ENCODE data around the gene SLC25A46.
A peak's percentile ranks its signal among the peaks of the same experiment; 100 is the strongest.
"Not testable (repeated sequence)": the region's sequence is repeated elsewhere in the genome, so short reads cannot be mapped to it uniquely, and the experiment has no call there.

The SLC25A46 gene

DNA sequence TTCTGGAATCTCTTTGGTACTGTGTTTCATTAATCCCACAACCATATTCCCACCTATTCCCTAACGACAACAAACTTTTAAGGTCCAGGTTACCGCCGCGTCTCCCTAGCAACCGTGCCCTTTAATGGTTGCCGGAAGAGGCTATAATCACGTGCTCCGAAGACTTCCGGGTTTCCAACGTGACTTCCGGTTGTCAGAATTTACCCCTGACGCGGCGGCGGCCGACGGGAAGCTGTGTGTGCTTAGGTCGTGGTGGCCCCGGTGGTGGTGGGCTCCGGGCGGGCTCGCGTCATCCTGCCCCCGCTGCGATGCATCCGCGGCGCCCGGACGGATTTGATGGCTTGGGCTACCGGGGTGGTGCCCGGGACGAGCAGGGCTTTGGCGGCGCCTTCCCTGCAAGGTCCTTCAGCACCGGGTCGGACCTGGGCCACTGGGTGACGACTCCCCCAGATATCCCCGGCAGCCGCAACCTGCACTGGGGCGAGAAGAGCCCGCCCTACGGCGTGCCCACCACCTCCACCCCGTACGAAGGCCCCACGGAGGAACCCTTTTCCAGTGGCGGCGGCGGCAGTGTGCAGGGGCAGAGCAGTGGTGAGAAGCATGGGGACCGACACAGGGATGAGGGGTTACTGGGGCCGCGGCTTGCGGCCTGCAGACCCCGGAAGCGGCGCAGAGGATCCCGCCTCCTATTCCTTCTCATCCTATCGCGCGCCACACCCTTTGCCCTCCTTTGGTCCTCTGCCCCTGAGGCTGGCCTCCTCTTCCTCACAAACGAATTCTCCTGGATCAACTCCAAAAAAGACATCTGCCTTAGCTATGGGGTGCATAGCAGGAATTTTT is at the start of gene SLC25A46:
Gene SLC25A46, plus strand, starts transcription at position 196 of the 840 bp plus-strand sequence. Its CDS starts 113 bp downstream, at position 309.
- TF ChIP-seq CTCF (IDR thresholded peaks at IDR 0.05; ENCODE audit: insufficient read depth, low read depth, low read length, missing control alignments) = no peak
- DNase-seq (ENCODE audit: low read depth) = peak; percentile 91
- H3K4me3 ChIP-seq (ENCODE audit: low read length) = peak within 1 kb of the TSS; percentile 68

DNA sequence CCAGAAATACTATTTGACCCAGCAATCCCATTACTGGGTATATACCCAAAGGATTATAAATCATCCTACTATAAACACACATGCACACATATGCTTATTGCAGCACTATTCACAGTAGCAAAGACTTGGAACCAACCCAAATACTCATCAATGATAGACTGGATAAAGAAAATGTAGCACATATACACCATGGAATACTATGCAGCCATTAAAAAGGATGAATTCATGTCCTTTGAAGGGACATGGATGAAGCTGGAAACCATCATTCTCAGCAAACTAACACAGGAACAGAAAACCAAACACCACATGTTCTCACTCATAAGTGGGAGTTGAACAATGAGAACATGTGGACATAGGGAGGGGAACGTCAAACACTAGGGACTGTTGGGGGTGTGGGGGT is 48.2 kb upstream of the SLC25A46 start:
- DNase-seq (ENCODE audit: low read depth); H3K4me3 ChIP-seq (ENCODE audit: low read length): not testable (repeated sequence)

DNA sequence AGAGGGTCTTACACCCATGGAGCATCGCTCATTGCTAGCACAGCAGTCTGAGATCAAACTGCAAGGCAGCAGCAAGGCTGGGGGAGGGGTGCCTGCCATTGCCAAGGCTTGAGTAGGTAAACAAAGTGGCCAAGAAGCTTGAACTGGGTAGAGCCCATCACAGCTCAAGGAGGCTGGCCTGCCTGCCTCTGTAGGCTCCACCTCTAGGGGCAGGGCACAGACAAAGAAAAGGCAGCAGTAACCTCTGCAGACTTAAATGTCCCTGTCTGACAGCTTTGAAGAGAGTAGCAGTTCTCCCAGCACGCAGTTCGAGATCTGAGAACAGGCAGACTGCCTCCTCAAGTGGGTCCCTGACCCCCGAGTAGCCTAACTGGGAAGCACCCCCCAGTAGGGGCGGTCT is 46.1 kb upstream of the SLC25A46 start:
- not testable (repeated sequence) for DNase-seq (ENCODE audit: low read depth); H3K4me3 ChIP-seq (ENCODE audit: low read length)

- H3K4me3 ChIP-seq (ENCODE audit: low read length) = no peak overlapping the region
- DNase-seq (ENCODE audit: low read depth) = no peak
- TF ChIP-seq CTCF (IDR thresholded peaks at IDR 0.05; ENCODE audit: insufficient read depth, low read depth, low read length, missing control alignments) = no peak
Observed at GRCh38 chr5:110702300-110702699, 36.5 kb upstream of the SLC25A46 start.

GRCh38 chr5:110702704-110703103 is 36.1 kb upstream of the SLC25A46 start:
- no peak for TF ChIP-seq CTCF (IDR thresholded peaks at IDR 0.05; ENCODE audit: insufficient read depth, low read depth, low read length, missing control alignments)
- no peak for DNase-seq (ENCODE audit: low read depth)
- H3K4me3 ChIP-seq (ENCODE audit: low read length) = no peak overlapping the region

GRCh38 chr5:110703481-110703880 is 35.3 kb upstream of the SLC25A46 start:
- H3K4me3 ChIP-seq (ENCODE audit: low read length) = no peak overlapping the region
- DNase-seq (ENCODE audit: low read depth) = no peak
- no peak for TF ChIP-seq CTCF (IDR thresholded peaks at IDR 0.05; ENCODE audit: insufficient read depth, low read depth, low read length, missing control alignments)

- H3K4me3 ChIP-seq (ENCODE audit: low read length) = no peak overlapping the region
- no peak for DNase-seq (ENCODE audit: low read depth)
- no peak for TF ChIP-seq CTCF (IDR thresholded peaks at IDR 0.05; ENCODE audit: insufficient read depth, low read depth, low read length, missing control alignments)
Observed at GRCh38 chr5:110705349-110705748, 33.5 kb upstream of the SLC25A46 start.

DNA sequence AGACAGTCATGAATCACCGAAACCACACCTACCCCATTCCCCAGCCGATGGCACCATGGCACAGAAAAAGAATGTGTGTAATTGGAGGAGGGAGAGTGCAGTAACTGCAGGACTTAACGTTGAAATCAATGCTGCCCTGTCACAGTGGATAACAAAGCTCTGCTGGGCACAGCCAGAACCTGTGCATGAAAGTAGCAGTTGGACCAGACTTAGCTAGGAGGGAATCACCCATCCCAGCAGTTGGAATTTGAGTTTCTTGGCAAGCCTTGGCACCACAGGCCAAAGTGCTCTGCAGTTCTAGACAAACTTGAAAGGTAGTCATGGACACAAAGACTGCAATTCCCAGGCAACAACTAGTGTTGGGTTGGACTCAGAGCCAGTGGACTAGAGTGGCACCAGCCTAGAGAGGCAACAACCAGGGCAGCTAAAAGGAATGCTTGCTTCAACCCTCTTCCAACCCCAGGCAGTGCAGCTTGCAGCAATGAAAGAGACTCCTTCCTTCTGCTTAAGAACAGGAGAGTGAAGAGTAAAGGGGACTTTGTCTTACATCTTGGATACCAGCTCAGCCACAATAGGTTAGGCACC is 31.5 kb upstream of the SLC25A46 start:
- TF ChIP-seq CTCF (IDR thresholded peaks at IDR 0.05; ENCODE audit: insufficient read depth, low read depth, low read length, missing control alignments) = no peak
- DNase-seq (ENCODE audit: low read depth) = no peak
- no peak overlapping the region for H3K4me3 ChIP-seq (ENCODE audit: low read length)

All from epithelial cell of esophagus (primary cell).